ENCODE results near the gene BORA.
"Not testable (repeated sequence)": the region's sequence is repeated elsewhere in the genome, so short reads cannot be mapped to it uniquely, and the experiment has no call there.

Gene BORA

DNA sequence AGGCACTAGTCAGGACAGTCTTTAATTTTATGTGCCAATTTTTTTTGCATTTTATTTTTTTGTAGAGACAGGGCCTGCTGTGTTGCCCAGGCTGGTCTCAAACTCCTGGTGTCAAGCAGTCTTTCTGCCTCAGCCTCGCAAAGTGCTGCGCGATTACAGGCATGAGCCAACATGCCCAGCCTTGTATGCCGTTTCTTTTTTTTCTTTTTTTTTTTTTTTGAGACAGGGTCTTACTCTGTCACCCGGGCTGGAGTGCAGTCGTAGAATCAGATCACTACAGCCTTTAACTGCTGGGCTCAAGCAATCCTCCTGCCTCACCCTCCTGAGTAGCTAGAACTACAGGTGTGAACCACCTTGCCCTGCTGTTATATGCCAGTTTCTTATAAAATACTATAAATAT is 26.4 kb downstream of the BORA start:
- in situ Hi-C loops (cut with HindIII; ENCODE audit: low pct_ligation_motif_present, low pct_unique_long_range_greater_than_20kb, low sequenced_read_pairs), result no loop called here
- DNase-seq, result no peak

DNA sequence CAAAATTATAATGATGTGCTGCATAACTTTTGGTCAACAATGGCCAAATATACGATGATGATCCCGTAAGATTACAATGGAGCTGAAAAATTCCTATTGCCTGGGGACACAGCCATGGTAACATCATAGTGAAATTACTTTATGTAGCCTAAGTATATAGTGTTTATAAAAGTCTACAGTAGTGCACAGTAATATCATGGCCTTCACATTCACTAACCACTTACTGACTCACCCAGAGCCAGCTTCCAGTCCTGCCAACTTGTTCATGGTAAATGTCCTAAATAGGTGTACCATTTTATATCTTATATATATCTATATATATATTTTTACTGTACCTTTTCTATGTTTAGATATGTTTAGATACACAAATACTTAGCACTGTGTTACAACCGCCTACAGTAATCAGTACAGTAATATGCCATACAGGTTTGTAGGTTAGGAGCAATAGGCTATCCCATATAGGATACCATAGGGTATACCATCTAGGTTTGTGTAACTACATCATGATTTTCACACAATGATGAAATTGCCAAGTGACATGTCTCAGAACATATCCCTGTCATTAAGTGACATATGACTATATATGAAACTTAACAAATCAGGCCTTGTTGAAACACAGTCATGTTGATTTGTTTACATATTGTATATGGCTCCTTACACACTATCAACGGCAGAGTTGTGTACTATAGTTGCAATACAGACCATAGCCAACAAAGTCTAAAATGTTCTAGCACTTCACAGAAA is 30.2 kb downstream of the BORA start:
- in situ Hi-C loops (cut with HindIII; ENCODE audit: low pct_ligation_motif_present, low pct_unique_long_range_greater_than_20kb, low sequenced_read_pairs), result no loop called here
- no peak for DNase-seq

DNA sequence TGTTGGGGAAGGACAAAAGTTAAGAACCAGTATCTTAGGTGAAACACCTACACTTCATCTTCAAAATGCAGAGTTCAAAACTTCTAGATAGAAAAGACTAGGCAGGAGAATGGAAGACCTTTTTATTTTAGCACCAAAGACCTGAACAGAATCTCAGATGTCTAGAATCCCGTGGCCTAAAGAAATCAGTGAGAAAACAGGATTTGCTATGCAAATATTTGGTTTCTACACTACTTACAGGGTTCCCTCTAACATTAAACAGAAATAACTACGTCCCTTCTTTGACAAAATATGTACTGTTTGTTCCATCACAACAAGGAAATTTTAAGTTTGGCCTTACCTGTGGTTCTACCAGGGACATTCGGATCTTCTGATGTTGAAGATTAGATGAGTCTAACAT is 32.5 kb downstream of the BORA start:
- in situ Hi-C loops (cut with HindIII; ENCODE audit: low pct_ligation_motif_present, low pct_unique_long_range_greater_than_20kb, low sequenced_read_pairs), result no loop called here
- no peak for DNase-seq

DNA sequence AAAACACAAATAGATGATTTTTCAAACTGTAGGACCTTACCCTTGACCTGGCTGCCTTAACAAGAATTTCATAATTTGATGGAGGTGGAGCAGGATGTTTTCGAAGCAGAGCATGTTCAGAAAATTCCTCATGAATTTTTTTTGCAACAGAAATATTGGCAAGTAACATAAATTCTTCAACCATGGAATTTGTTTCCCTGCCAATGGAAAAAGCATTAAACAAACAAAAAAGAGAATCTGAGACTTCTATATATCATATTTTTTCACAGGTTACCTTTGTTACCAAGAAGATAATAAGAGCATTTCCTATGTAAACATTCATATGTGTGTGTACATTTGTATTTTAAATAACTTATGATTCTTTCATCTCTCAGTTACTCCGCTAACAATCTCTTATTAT is 35.7 kb downstream of the BORA start:
- no peak for DNase-seq
- in situ Hi-C loops (cut with HindIII; ENCODE audit: low pct_ligation_motif_present, low pct_unique_long_range_greater_than_20kb, low sequenced_read_pairs), result no loop called here

DNA sequence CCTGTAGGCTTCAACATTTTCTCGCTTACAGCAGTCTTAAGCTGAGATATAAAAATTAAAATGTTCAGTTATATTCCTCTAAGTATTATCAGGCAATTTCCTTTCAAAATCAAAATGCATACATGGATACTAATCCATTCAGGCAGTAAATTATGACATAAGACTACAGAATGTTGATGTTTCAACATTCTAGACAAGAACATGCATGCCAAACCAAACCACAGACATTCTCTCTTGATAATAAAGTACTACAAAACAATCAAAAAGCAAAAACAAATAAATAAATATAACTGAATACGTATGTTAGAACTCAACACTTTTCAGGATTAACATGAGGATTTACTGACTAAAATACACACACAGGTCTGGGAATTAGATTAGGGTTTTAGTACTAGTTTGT is 46.3 kb downstream of the BORA start:
- DNase-seq, result no peak
- in situ Hi-C loops (cut with HindIII; ENCODE audit: low pct_ligation_motif_present, low pct_unique_long_range_greater_than_20kb, low sequenced_read_pairs), result no loop called here

DNA sequence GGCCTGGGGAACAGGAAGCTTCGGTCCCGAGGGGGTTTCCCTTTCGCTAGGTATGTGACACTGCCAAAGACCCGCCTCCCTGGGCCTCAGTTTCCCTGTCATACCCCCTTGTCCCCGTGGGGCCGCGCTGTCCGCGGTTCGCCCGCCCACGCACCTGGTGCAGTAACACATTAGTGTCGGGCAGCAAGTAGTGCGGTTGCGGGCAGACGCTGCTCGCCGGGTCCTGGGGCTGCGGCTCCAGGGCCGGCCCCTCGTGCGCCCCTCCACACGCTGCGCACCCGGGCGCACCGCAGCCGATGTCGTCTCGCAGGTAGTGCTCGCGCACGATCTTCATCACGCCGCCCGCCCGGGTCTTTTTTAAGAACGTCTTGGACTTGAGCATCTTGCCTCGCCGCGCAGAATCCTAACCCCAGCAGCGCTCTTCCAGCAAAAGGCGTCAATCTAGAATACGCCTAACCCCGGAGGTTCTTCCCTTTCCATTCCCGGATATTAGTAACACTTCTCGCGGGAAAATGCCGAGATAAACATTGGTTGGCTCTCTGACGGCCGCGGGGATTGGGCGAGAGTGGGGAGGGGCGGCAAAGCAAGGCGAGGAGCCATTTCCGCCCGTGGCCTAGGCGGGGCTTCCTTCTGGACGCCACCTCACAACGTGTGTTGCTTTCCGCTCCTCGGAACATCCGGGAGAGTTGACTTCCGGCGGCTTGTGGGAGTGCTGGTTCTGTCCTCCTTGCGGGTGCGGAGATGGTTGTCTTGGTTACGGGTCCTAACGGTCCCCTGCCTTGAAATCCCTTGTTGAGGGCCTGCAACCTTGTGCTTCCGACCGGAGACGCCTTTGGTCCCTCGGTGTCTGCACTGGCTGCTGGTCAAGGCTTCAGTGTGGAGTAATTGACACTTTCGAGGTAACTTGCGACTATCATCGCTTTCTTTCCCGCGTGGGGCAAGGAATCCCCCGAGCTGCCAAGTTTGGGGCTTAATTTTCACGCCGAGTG is 54.0 kb downstream of the BORA start, which contains the start of the genes DIS3 and PIBF1:
TSS of gene DIS3 (minus strand) at position 450 of the 989 bp plus-strand sequence. CDS start at position 382, 68 bp downstream.
TSS of gene PIBF1 (plus strand) at position 683 of the 989 bp plus-strand sequence. CDS start 1,337 bp downstream, outside the sequence.
- in situ Hi-C loops (cut with HindIII; ENCODE audit: low pct_ligation_motif_present, low pct_unique_long_range_greater_than_20kb, low sequenced_read_pairs), result no loop called here
- DNase-seq, result peak; percentile 98

DNA sequence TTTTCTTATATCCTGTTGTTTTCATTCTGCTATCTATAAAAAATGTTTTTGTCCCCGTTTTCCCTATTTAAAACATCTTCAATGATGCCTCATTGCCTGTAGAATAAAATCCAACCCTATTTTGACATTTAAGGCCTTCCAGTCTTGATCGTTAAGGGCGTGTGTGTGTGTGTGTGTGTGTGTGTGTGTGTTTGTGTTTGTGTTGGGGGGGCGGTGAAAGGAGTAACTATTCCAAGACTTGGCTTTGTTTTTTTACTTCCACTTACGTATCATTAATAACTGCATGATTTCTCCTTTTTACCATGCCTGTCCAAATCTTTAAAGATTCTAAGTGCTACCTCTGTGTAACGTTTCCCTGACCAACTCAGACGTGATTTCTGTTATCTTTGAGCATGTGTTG is 55.0 kb downstream of the BORA start:
- in situ Hi-C loops (cut with HindIII; ENCODE audit: low pct_ligation_motif_present, low pct_unique_long_range_greater_than_20kb, low sequenced_read_pairs), result no loop called here
- no peak for DNase-seq

DNA sequence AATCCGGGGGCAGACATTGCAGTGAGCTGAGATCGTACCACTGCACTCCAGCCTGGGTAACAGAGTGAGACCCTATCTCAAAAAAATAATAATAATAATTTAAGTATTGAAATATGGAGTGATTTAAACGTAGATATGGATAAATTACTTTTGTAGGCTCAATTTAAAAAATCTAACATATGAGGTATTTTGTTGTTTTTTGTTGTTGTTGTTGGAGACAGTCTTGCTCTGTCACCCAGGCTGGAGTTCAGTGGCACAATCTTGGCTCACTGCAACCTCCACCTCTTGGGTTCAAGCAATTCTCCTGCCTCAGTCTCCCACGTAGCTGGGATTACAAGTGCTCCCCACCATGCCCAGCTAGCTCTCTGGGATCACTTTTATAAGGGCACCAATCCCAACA is 57.0 kb downstream of the BORA start:
- in situ Hi-C loops (cut with HindIII; ENCODE audit: low pct_ligation_motif_present, low pct_unique_long_range_greater_than_20kb, low sequenced_read_pairs); DNase-seq: not testable (repeated sequence)

DNA sequence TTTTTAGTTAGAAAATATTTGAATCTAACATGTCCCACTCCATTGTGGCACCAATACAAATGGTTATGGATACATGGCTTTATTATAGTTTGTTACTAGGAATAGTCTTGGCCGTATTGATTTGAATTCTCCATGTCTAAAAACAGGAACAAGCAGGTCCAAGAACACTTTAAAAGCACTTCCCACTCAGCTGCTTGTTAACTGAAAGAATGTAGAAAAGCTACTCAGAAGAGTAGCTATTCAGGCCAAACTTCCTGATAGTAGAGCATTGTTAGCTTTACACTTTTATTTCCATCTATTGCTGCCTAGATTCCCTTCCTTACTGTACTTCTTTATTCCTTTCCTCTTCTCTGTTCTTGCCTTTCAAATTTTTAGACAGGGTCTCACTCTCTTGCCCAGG is 61.1 kb downstream of the BORA start:
- in situ Hi-C loops (cut with HindIII; ENCODE audit: low pct_ligation_motif_present, low pct_unique_long_range_greater_than_20kb, low sequenced_read_pairs), result no loop called here
- no peak for DNase-seq

DNA sequence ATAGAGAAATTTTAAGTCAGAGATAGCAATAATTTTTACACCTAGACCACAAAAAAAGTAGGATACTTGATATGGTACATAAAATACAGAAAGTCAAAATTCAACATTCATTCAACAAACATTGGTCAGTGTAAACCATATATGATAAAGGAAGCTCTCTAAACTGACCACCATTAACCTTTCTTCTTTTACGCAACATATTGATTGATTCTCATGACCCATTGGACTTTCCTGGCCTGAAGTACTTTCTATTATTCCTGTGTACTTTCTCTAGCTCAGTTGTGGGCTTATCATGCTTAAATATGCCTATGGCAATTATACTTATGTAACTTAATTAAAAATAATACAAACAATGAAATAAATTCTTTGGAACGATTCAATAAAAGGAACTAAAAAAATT is 64.9 kb downstream of the BORA start:
- DNase-seq, result no peak
- in situ Hi-C loops (cut with HindIII; ENCODE audit: low pct_ligation_motif_present, low pct_unique_long_range_greater_than_20kb, low sequenced_read_pairs), result no loop called here

DNA sequence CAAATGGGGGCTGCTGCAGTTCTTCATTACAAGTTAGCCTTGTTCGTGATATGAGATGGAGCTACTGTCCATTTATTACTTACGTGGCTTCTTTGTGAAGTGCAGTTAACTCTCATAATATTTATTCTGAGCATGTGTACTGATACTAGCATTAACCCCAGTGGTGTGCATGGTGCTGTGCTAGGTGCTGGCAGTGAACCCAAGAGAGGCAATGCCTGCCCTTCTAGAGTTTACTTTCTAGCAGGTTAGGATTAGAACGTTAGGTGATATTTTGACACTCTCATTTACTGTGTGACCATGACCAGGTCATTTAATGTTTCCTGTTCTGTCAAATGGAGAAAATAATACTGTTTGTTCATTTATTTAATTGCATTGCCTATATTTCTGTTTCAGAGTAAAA is 71.1 kb downstream of the BORA start:
- DNase-seq, result no peak
- in situ Hi-C loops (cut with HindIII; ENCODE audit: low pct_ligation_motif_present, low pct_unique_long_range_greater_than_20kb, low sequenced_read_pairs), result no loop called here

DNA sequence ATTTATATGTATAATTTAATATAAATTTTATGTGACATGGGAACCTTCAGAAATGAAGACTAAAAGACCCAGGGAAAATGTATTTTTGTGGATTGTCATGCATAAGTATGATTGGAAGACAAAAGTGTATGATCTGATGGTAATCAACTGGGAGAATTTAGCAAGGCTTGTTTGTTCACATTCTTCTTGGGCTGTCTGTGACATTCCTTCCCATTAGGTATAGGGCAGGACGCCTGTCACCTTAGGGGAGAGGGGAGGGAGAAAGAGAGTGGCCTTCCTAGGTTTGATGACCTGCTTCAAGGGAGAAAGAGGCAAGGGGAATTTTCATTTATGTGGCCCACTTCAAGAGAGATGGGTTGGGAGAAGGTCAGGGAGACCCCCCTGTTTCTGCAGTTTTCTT is 76.6 kb downstream of the BORA start:
- in situ Hi-C loops (cut with HindIII; ENCODE audit: low pct_ligation_motif_present, low pct_unique_long_range_greater_than_20kb, low sequenced_read_pairs), result no loop called here
- no peak for DNase-seq
